ENCODE measurements around the gene SNX13.
"Not testable (repeated sequence)": the region's sequence is repeated elsewhere in the genome, so short reads cannot be mapped to it uniquely, and the experiment has no call there.

SNX13 gene

DNA sequence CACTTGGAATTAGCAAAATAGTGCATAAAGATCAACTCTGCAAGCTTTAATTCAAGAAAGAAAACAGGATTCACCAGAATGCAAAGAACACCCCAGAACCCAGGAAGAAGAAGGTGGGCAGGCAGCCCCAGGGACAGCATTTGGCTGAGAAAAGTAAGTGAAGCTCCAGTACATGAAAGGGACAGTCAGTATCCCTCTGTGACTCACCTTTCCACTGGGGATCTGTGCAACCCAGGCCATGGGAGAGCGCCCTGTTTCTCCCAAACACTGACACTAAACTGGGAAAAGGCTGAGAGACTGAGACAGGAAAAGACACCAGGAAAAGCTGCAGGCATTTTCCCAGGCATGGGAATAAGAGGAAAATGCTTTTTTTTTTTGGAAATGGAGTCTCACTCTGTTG, 28.2 kb downstream of the SNX13 start:
- DNase-seq: no peak

DNA sequence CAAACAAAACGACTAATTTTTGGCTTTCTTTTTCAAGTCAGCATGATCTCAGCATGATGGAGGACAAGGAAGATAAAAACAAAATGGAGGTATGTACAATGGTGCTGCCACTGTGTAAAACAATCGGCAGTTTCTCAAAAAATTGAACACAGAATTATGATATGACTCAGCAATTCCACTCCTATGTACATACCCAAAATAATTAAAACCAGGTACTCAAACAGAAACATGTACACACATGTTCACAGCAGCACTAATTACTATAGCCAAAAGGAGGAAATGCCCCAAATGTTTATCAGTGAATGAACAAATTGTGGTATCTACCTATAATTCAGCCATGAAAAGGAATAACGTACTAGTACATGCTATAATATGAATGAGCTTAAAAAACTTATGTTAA, 29.9 kb downstream of the SNX13 start:
- DNase-seq: no peak

DNA sequence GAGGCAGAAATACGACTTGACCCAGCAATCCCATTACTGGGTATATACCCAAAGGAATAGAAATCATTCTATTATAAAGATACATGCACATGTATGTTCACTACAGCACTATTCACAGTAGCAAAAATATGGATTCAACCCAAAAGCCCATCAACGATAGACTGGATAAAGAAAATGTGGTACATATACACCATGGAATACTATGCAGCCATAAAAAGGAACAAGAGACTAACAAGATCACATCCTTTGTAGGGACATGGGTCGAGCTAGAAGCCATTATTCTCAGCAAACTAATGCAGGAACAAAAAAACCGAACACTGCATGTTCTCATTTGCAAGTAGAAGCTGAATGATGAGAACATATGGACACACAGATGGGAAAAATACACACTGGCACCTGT, 31.0 kb downstream of the SNX13 start:
- DNase-seq: not testable (repeated sequence)

DNA sequence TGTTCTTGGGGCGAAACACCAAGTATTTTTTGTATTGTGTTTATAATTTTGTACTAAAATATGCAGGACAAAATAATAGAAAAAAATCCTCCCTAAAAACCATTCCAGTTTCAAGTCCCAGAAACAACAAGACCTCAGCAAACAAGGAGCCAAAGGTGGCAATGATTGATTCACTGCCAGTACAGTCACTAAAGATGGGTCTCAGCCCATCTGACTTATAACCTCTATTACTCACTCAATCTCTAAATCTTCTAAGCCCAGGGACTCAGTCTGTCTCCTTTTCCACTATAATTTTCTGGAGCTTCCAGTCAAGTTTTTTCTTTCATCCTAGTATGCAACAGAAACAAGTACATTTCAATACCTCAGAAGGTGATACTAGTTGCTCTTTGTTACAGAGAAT, 33.3 kb downstream of the SNX13 start:
- no peak for DNase-seq

DNA sequence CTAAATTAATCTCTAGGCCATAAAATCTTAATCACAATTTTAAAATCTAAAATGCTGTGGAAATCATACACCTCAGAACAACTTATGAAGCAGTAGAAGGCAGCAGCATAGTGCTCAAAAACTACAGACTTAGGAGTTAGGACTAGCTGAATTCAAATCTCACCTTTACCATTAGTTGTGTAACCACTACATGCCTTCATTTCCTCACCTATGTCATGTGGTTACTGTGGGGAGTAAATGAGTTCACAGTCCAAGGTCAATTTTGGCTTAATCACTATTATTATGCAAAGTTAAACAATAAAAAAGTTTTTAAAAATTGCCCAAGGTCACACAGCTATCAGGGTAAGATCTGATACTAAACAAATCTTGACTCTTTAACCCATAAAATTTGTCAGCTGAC, 37.0 kb downstream of the SNX13 start:
- no peak for DNase-seq

DNA sequence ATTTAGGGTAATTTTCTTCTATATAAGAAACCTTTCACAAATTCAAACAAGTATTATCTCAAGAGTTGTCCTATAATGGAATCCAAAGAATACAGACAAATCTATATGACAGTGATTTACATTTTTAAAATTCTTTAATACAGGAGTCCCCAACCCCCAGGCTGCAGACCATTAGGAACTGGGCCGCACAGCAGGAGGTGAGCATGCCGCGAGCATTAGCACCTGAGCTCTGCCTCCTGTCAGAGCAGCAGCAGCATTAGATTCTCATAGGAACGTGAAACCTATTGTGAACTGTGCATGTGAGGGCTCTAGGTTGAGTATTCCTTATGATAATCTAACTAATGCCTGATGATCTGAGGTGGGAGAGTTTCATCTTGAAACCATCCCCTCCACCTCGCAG, 37.7 kb downstream of the SNX13 start:
- DNase-seq: peak in 1 of 2 experiments; percentile 0

DNA sequence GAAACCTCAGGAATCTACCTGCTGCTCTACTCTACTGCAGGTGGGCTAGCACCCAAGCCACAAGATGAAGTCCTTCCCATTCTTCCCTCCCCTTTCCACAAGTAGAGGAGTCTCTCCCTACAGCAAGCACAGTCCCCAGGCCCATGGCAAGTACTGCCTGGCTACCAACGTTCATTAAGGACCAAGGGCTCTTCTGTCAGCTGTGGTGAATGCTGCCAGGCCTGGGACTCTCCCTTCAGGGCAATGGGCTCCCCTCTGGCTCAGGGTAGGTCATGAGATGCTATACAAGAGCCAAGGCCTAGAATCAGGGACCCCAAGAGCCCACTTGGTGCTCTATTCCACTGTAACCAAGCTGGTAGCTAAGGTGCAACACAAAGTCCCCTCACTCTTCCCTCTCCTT, 39.8 kb downstream of the SNX13 start:
- no peak for DNase-seq

DNA sequence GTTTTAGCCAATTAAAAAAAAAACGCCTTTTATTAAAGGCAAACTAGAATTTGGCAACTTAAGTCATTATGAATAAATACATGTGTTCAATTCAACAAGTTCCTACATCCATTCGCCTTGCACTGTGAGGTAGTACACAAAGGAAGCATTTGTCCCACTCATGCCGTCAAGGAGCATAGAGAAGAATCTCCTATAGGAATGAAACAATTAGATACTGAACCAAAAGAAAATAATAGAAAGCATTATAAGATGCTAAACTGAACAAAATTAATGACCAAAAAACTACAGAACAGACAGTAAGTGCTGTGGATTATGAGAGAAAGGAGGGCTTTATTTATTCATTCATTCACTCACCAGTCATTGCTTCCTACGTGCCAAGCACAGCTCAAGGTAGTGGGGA, 42.2 kb downstream of the SNX13 start:
- DNase-seq: no peak

DNA sequence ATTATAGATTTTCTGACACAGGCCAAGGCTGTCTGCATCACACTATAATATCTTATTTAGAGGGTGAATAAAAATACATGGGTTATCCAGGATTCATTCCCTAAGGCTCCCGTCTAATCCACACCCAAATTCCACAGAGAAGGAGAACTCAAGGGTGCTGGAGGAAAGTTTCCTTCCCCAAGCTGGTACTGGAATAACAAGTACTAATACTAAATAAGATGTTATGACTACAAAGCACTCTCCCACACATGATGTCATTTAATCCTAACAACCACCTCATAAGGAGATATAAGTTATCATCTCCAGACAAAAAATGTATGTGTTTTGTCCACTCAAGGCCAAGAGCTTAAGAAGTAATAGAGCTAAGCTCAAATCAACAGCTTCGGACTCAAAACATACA, 53.0 kb downstream of the SNX13 start:
- DNase-seq: no peak

DNA sequence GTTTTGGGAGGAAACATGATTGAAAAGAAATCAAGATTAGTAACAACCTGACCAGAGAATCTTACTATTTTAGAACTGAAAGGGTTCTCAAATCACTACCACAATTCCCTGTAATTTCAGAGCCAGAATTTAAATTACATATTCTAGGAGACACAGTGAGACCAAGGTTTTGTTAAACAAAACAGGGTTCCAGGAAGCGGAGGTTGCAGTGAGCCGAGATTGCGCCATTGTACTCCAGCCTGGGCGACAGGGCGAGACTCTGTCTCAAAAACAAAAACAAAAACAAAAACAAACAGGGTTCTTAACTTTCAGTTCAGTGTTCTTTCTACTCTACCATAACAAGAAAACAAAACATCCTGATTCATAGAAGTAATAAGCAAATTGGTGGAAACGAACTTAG, 57.6 kb downstream of the SNX13 start:
- DNase-seq: no peak

DNA sequence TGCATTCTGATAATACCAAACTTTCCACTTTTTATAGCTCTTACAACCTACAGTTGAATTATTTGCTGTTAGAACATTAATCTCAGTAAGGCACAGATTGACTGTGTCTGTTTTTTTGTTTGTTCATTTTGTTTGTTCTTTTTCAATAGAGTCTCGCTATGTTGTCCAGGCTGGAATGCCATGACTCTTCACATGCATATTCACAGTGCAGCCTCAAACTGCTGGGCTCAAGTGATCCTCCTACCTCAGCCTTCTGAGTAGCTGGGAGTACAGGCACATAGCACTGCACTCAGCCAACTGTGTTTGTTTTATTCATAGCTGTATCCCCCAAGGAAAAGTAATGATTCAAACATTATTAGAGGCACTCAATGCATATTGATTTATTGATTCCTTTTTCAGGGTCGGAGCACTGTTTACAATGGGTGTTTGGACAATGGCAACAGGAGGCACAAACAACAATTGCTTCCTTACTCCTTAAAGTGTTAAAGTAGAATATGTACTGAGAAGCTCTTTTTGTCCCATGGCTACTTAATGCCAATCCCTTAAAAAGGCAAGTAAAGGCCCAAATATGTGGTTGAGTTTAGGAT, 61.1 kb downstream of the SNX13 start:
- no peak for DNase-seq

DNA sequence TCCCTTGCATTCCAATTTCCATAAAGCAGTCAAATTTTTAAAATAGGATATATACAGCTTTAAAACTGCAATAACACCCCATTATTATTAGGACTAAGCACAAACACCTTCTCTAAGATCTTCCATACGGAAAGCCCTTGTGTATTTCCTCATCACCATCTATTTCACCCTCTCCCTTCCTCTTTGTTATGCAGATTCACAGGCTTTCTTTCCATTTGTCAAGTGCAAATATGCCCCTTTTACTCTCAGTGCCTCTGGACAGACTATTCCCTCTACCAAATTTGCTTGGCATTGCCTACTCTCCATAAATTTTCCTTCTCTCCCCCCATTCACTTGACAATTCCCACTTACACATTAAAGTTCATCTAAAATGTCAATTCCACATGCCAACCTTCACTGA, 61.7 kb downstream of the SNX13 start:
- DNase-seq: no peak

DNA sequence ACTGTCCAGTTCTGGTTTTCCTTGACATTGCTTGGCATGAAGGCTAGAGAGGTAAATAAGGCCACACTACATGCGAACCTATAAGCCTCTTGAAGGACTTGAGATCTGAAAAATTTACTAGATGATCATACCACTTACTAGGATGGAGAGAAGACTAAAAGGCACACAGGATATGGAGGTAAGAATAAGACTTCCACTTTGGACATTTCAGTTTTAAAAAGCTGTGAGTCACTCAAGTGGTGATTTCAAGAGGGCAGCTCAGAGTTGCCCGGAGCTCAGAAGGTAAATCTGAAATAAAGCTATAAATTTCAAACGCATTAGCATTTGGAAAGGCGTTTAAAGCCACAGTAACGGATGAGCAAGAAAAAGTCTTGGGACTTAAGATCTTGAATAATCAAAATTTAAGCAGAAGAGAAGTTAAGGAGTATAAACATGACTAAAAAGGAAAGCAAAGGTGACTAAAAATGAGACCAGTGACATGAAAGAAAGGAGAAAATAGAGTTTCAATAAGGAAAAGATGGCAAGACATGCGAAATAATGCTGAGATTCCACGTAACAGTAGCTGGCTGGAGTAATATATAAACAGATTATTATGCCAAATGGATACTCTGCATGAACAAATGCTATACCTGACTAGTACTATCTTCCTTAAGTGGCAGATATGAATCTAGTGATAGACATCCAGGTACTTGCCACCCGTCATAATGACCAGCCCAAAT, 68.3 kb downstream of the SNX13 start:
- no peak for DNase-seq

DNA sequence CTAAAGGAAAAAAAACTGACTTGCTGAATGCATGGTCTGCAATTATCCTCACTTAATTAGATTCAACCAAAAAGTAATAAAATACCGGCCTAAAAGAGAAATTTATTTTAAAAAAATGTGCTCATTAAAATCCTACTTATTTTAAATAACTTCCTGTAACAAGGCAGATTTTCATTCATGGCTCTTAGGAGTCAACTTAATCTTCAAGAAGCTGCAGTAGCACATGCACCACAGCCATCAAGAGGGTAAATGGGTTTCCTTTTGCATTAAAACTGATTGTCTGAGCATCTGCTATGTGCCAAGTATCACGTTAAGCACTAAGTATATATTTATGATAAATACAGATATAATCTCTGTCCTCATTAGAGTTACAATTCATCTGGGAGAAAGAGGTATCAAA, 69.9 kb downstream of the SNX13 start:
- peak in 1 of 2 experiments; percentile 23 for DNase-seq

DNA sequence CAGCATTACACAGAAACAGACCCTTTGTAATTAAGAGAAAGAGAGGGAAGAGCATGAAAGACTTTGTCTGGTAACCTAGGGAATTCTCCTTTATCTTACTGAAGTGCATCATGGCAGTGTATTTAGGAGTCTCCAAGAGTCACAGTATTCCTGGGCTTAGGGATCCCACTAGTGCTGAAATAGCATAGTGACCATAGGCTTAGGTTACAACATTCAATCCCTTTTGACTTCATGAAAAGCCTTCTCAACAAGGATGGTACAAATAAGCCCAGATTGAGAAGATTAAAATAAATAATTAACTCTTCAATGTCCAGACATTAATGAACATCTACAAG, 76.5 kb downstream of the SNX13 start:
- no peak for DNase-seq

DNA sequence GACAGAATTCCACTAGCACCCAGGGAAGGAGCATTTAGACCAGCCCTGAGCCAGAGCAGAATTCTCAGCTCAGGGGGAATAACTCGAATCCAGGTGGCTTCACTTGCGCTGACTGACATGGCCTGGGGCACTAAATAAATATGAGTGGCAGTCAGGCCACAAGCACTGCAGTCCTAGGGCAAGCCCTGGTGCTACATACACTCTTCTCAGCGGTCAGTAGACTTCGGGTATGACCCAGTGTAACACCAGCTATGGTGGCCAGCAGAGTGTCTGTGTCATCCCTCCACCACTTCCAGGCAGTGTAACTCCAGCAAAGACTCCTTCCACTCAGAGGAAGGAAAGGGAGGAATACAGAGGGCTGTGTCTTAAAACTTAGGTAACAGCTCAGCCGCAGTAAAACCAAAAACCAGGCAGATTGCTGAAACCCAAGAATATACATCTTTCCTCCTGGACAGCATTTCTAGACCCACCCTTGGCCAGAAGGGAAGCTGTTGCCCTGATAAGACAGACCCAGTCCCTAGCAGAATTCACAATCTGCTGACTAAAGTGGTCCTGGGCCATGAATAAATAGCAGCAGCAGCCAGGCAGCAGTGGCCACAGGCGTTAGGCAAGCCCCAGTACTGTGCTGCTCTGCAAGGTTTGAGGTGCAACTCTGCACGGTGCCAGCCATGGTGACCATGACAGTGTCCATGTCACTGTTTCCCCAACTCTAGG, 77.0 kb downstream of the SNX13 start:
- DNase-seq: no peak

DNA sequence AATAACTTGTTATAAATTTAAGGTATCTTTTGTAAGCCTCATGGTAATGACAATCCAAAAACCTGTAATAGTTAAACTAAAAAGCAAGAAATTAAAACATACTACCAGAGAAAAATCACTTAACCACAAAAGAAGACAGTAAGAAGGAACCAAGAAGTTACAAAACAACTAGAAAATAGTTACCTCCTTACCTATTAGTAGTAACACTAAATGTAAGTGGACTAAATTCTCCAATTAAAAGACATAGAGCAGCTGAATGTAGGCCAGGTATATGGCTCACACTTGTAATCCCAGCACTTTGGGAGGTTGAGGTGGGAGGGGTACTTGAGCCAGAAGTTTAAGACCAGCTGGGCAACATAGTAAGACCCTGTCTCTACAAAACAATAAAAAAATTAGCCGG, 84.0 kb downstream of the SNX13 start:
- DNase-seq: no peak

DNA sequence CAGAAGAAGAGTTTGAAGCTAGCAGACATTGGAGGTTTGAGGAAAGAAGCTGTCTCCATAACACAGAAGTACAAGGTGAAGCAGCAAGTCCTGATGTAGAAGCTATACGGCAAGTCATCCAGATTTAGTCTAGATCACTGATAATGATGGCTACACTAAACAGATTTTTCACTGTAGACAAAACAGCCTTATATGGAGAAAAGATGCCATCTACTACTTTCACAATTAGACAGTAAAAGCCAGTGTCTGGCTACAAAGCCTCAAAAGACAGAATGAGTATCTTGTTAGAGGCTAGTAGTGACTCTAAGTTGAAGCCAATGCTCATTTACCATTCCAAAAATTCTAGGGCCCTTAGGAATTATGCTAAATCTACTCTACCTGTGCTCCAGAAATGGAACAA, 85.1 kb downstream of the SNX13 start:
- DNase-seq: no peak

DNA sequence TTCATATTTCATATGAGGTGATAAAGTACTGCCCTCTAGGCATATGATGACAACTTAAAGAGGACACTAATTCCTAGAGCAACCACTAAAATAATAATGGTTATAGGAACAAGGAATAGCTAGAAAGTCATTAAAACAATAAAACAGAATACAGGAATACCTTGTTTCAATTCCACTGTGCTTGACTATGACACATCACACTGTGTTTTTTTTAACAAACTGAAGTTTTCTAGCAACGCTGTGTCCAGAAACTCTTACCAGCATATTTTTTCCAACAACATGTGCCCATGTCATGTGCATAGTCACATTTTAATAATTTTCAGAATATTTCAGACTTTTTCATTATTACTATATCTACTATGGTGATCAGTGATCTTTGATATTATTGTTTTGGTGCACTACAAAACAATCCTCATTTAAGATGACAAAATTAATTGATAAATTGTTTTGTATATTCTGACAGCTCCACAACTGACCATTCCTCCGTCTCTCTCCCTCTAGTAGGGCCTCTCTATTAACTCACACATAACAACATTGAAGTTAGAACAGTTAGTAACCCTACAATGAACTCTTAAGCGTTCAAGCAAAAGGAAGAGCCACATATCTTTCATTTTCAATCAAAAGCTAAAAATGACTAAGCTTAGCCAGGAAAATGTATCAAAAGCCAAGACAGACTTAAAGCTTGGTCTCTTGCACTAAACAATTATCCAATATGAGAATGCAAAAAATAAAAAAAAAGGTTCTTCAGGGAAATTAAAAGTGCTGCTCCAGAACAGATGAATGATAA, 85.8 kb downstream of the SNX13 start:
- DNase-seq: no peak

DNA sequence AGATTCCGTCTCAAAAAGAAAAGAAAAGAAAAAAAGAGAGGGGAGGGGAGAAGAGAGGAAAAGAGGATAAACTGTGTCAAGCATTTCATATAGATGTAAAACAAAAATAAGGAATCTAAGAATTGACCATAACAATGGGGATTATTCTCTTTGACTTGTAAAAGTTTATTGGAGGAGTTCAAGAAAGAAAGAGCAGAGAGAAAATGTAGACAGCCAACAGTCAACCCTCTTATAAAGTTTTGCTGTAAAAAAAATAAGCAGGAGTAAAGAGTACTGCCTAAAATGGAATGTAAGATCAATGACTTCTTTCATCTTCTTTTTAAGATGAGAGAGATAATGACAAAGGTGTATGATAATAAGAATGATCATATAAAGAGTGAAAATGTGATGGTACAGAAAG, 87.9 kb downstream of the SNX13 start:
- no peak for DNase-seq

DNA sequence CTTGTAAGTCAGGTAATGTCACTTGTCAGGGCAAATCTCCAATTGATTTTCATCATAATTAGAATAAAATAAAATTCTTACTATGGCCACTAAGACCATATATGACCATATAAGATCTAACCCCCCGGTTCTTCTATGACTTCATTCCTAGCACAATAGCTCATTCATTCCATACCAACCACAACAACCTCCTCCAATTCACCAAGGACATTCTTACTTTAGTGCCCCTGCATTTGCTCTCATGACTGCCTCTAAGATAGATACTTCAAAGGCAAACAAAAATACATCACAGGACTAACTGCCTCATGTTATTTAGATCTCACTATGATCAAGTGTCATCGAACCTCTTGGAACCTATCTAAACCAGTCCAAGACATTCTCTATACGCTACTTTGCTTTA, 90.8 kb downstream of the SNX13 start:
- DNase-seq: no peak

DNA sequence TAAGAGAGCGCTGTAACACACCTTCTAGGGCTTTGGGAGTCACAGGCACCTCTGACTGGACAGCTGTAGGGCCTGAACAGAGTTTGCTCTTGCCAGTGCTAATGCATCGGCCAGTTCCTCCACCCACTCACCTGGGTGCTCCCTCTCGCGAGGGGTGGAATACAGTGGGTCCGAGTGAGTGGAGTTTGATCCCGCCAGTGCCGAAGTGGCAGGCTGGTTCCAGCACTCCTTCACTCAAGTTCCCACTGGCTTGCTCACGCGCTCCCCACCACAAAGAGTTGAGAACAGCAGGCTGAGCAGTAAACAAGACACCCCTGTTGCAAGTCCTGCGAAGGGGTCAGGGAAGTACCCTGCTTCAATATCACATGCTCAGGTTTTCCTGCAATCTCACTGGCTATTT, 91.8 kb downstream of the SNX13 start:
- DNase-seq: no peak

DNA sequence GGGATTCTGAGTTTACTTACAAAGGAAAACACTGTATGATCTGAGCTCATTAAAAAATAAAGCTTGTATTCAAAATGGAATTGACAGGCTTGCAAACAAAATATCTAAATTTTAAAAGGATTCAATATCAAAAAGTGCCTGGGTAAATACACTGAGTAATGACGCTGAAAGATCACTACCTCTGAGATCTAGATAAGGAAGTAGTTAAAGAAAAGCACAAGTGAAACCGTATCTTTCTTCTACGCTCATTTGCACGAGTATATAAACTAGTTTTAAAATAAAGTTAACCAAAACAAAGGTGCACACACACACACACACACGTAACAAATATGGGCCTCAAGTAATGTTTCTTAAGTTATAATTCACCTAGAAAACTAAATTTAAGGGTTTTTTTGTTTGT, 93.4 kb downstream of the SNX13 start:
- DNase-seq: no peak

DNA sequence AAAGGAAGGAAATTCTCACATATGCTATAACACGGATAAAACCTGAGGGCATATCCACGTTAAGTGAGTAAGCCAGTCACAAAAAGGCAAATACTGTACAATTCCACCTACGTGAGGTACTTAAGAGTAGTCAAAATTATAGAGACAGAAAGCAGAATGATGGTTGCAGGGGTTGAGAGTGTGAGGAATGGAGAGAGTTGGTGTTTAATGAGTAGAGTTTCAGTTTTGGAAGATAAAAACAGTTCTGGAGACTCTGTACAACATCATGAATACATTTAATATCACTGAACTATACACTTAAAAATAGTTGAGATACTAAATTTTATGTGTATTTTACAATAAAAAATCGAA, 95.1 kb downstream of the SNX13 start:
- DNase-seq: no peak

All from NCI-H524 (cell line).